A673 (cell line): ENCODE results near the gene OGDH.

Source experiments
- CTCF ChIP-seq: fragments of 300-800, 200-600 bp; sonication (generic); conservative IDR thresholded peaks from 2 replicates; pipeline ENCODE4 v1.5.1; 2017; ENCODE audit warnings: low read depth, mild to moderate bottlenecking, antibody characterized with exemption, low read length, moderate library complexity, mixed read lengths
- EZH2 ChIP-seq: fragments of 200-600 bp; sonication (generic); IDR thresholded peaks from 2 replicates; pipeline ENCODE4 v1.6.1; 2017; ENCODE audit warnings: borderline replicate concordance, low read depth, mild to moderate bottlenecking, mixed read lengths, antibody characterized with exemption, low read length; ENCODE audit not compliant: poor library complexity, severe bottlenecking

GRCh38 chr7:44621750-44622103 is 15.3 kb downstream of the OGDH start:
- TF ChIP-seq EZH2, result no peak
- TF ChIP-seq CTCF, result no peak
